CD14-positive monocyte (primary cell): Measurements from ENCODE around the gene YKT6. TPM values are rescaled to one million over a fixed set of nuclear protein-coding genes. Genes with fewer than 3 reads are reported as not detected.

Source experiments
- DNase-seq, 3 donors: peaks; one replicate each; pipeline ENCODE4 v3.0.0-alpha.2; 2011 to 2022
- H2AFZ ChIP-seq: 2 replicates; pipeline ENCODE4 v1.6.0; 2012; ENCODE audit warnings: mild to moderate bottlenecking, low read depth, low read length, inconsistent platforms; ENCODE audit not compliant: insufficient read depth, poor library complexity, severe bottlenecking
- H3K27ac ChIP-seq, 2 donors: 1 replicate in 1 of 2; 2 replicates in 1 of 2; pipeline ENCODE4 v1.5.1; 2012 to 2013; ENCODE audit warnings: low read length in 2 of 2, control low read depth in 1 of 2, inconsistent platforms in 1 of 2, low read depth in 1 of 2, mild to moderate bottlenecking in 1 of 2
- H3K27me3 ChIP-seq, 2 donors: one replicate each; pipeline versions ENCODE4 v1.6.0 to v1.6.1; 2011 to 2013; ENCODE audit warnings: low read length in 2 of 2; ENCODE audit not compliant: control insufficient read depth in 2 of 2, insufficient read depth in 2 of 2
- H3K36me3 ChIP-seq, 2 donors: replicated peaks in 1 of 2; 1 replicate in 1 of 2; 2 replicates in 1 of 2; pipeline versions ENCODE4 v1.5.1 to v1.6.1; 2012 to 2013; ENCODE audit warnings: low read length in 2 of 2, control low read depth in 1 of 2, inconsistent platforms in 1 of 2, mild to moderate bottlenecking in 1 of 2; ENCODE audit not compliant: insufficient read depth in 2 of 2, control insufficient read depth in 1 of 2
- H3K4me1 ChIP-seq, 2 donors: 1 replicate in 1 of 2; 2 replicates in 1 of 2; pipeline versions ENCODE4 v1.5.1 to v1.6.1; 2012 to 2013; ENCODE audit warnings: low read length in 2 of 2, control low read depth in 1 of 2, inconsistent platforms in 1 of 2, mild to moderate bottlenecking in 1 of 2, moderate library complexity in 1 of 2; ENCODE audit not compliant: insufficient read depth in 2 of 2, control insufficient read depth in 1 of 2
- H3K4me2 ChIP-seq: replicated peaks from 2 replicates; pipeline ENCODE3; 2012; ENCODE audit warnings: low read length, moderate library complexity, mild to moderate bottlenecking; ENCODE audit not compliant: poor library complexity, severe bottlenecking; ENCODE audit errors: extremely low read depth
- H3K4me3 ChIP-seq, 3 experiments: fragments of 200-600 bp in 1 of 3; sonication (generic) in 1 of 3; replicated peaks in 1 of 3; 1 replicate in 2 of 3; 2 replicates in 1 of 3; pipeline ENCODE4 v1.5.1; 2011 to 2013; ENCODE audit warnings: low read length in 3 of 3, mild to moderate bottlenecking in 3 of 3, control low read depth in 2 of 3, low read depth in 2 of 3, inconsistent platforms in 1 of 3, moderate library complexity in 1 of 3
- H3K79me2 ChIP-seq: 2 replicates; pipeline ENCODE4 v1.6.0; 2012; ENCODE audit warnings: mild to moderate bottlenecking, control low read depth, inconsistent platforms, low read length, moderate library complexity; ENCODE audit not compliant: insufficient read depth
- H3K9ac ChIP-seq: 2 replicates; pipeline ENCODE4 v1.6.0; 2017; ENCODE audit warnings: low read length, mild to moderate bottlenecking; ENCODE audit not compliant: insufficient read depth, poor library complexity, severe bottlenecking
- H3K9me3 ChIP-seq, 2 donors: replicated peaks in 1 of 2; 1 replicate in 1 of 2; 2 replicates in 1 of 2; pipeline versions ENCODE4 v1.5.1 to v1.6.1; 2012 to 2013; ENCODE audit warnings: low read length in 2 of 2, control low read depth in 1 of 2; ENCODE audit not compliant: control insufficient read depth in 1 of 2, insufficient read depth in 1 of 2
- H4K20me1 ChIP-seq: 2 replicates; pipeline ENCODE4 v1.6.0; 2012; ENCODE audit warnings: mild to moderate bottlenecking, low read length, control low read depth, moderate library complexity; ENCODE audit not compliant: insufficient read depth
- H3K27ac Mint-ChIP-seq, 7 donors: one replicate each; pipeline ENCODE4 v1.8.0; 2020; ENCODE audit warnings: mild to moderate bottlenecking in 7 of 7, mixed read lengths in 7 of 7, moderate library complexity in 6 of 7, inconsistent platforms in 2 of 7
- H3K27me3 Mint-ChIP-seq, 3 donors: one replicate each; pipeline ENCODE4 v1.8.0; 2021 to 2022; ENCODE audit warnings: low read depth in 3 of 3, mild to moderate bottlenecking in 3 of 3, mixed read lengths in 3 of 3, moderate library complexity in 3 of 3, inconsistent platforms in 1 of 3
- H3K36me3 Mint-ChIP-seq, 2 donors: one replicate each; pipeline ENCODE4 v1.8.0; 2020; ENCODE audit warnings: mixed read lengths in 2 of 2, inconsistent platforms in 1 of 2, mild to moderate bottlenecking in 1 of 2
- H3K4me1 Mint-ChIP-seq: one replicate; pipeline ENCODE4 v1.8.0; 2020; ENCODE audit warnings: mild to moderate bottlenecking, mixed read lengths
- H3K4me3 Mint-ChIP-seq, 2 donors: one replicate each; pipeline ENCODE4 v1.8.0; 2020; ENCODE audit warnings: mild to moderate bottlenecking in 2 of 2, mixed read lengths in 2 of 2, moderate library complexity in 1 of 2
- H3K9me3 Mint-ChIP-seq, 7 donors: one replicate each; pipeline ENCODE4 v1.8.0; 2020 to 2022; ENCODE audit warnings: mixed read lengths in 7 of 7, mild to moderate bottlenecking in 6 of 7, moderate library complexity in 6 of 7, inconsistent platforms in 2 of 7
- WGBS: methylation state at CpG from one replicate; pipeline ENCODE4 v1.1.5; 2013; ENCODE audit warnings: missing lambda C conversion rate; ENCODE audit not compliant: insufficient coverage; 5-methylcytosine and 5-hydroxymethylcytosine counted together
- intact Hi-C, 2 donors: fragments of 100-400 bp; cut with micrococcal nuclease; formaldehyde crosslinking; loops; one replicate each; pipeline versions ENCODE4 v1.15.0 to v1.15.1; 2023
- polyA plus RNA-seq, 3 donors: library from polyadenylated mRNA; depleted of rRNA in 1 of 3; unstranded in 2 of 3; stranded (reverse) in 1 of 3; fragments of 300-500 nt in 2 of 3; fragments of >200 nt in 1 of 3; fragmentation: Illumina TruSeq in 2 of 3; gene quantifications; 1 replicate in 2 of 3; 2 replicates in 1 of 3; pipeline ENCODE4 v1.2.3, GENCODE V29; 2012 to 2021
- TF ChIP-seq, protein P1 (sequence below): fragments of 200-600 bp; IDR thresholded peaks from one replicate; pipeline ENCODE4 v1.8.0; 2022; ENCODE audit warnings: antibody characterized with exemption, mild to moderate bottlenecking

Gene YKT6
- polyA plus RNA-seq, 3 donors: 26.4 to 45.7 (median 35.2) TPM

DNA sequence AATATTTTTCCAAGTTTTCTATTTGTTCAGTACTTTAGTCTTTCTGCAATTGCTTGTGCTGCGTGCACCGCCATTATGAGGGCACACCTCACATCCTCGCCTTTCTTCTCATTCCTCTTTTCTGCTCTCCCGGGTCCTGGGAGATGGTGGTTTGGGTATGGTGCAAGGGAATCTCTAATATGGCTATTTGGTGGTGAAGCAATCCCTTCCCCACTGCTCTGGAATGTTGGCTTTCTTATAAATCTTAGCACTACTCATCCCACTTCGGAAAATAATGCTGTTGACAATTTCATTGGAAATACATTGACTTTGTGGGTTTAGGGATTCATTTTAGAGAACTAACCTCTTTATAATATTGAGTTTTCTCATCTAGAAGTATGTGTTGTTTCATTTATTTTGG, 9.6 kb upstream of the YKT6 start:
- Histone ChIP-seq H3K79me2 (no peaks in the 10 kb centered on the region), H3K27me3 (no peaks in the 10 kb centered on the region), H3K4me1 (no peaks in the 10 kb centered on the region), H3K27ac (no peak overlapping the region), H2AFZ (no peak overlapping the region), H3K4me3 (no peak overlapping the region), H3K9ac (no peak overlapping the region), H3K9me3 (peaks cover 0 to 2% of the 10 kb centered on the region in 2 donors), H3K36me3 (no peaks in the 10 kb centered on the region), H3K4me2 (no peak overlapping the region), H4K20me1 (no peaks in the 10 kb centered on the region)
- Mint-ChIP-seq H3K36me3 (no peaks in the 10 kb centered on the region), H3K27me3 (peaks cover 7 to 14% (median 10%) of the 10 kb centered on the region in 3 donors), H3K4me3 (no peak overlapping the region), H3K4me1 (no peaks in the 10 kb centered on the region), H3K27ac (peak overlapping the region in 1 of 7 donors; percentile 13), H3K9me3 (peaks cover 0 to 10% (median 6%) of the 10 kb centered on the region in 7 donors)
- WGBS: no CpG with 5 or more reads among the region's 5 CpGs
- no peak for DNase-seq
- TF ChIP-seq, protein P1, sequence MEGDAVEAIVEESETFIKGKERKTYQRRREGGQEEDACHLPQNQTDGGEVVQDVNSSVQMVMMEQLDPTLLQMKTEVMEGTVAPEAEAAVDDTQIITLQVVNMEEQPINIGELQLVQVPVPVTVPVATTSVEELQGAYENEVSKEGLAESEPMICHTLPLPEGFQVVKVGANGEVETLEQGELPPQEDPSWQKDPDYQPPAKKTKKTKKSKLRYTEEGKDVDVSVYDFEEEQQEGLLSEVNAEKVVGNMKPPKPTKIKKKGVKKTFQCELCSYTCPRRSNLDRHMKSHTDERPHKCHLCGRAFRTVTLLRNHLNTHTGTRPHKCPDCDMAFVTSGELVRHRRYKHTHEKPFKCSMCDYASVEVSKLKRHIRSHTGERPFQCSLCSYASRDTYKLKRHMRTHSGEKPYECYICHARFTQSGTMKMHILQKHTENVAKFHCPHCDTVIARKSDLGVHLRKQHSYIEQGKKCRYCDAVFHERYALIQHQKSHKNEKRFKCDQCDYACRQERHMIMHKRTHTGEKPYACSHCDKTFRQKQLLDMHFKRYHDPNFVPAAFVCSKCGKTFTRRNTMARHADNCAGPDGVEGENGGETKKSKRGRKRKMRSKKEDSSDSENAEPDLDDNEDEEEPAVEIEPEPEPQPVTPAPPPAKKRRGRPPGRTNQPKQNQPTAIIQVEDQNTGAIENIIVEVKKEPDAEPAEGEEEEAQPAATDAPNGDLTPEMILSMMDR: no peak
- intact Hi-C loops: loop anchor here in 1 of 2 donors (10.0 kb wide), 1 partner anchor 56 kb away; no protein-coding TSS in a partner anchor

DNA sequence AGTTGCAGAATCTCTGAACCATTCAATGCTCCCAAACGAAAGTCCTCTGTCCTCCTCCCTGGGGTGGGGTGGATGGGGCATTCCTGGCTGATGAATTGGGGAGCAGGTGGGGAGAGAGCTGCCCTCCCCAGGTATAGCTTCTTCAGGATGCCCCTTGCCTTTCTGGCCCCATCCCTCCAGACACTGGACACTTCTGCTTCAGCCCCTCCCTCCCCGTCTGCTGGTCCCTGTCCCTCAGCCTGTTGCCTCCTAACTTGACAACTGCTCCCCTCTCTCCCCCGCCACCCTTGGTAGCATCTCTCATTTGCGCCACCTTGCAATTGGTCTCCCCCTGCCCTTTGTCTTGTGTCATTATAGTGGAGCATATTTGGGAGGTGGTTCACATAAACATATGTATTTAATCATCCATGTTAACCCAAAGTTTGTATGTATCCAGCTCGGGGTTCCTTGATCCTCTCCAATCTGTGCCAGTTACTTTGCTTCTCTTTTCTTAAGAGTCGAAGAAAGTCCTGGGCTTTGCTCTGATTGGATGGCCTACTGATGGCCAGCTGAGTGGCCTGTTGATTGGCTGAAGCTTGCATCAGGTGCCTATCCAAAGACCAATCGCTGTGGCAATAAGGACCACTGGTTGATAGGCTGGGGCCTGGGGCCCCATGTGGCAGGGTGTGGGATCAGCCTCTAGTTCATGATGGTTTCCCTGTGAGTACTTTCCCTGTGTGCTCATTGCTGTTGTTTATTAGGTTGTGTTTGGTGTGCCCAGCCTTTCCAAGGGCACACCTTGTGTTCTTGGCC, 7.6 kb upstream of the YKT6 start:
- DNase-seq: no peak
- Histone ChIP-seq H3K4me1 (no peaks in the 10 kb centered on the region), H3K36me3 (no peaks in the 10 kb centered on the region), H3K9ac (no peak overlapping the region), H2AFZ (no peak overlapping the region), H3K9me3 (peaks cover 0 to 2% of the 10 kb centered on the region in 2 donors), H4K20me1 (no peaks in the 10 kb centered on the region), H3K4me3 (no peak overlapping the region), H3K79me2 (no peaks in the 10 kb centered on the region), H3K4me2 (no peak overlapping the region), H3K27me3 (no peaks in the 10 kb centered on the region), H3K27ac (no peak overlapping the region)
- Mint-ChIP-seq H3K4me3 (no peak overlapping the region), H3K27me3 (peaks cover 9 to 11% (median 10%) of the 10 kb centered on the region in 3 donors), H3K9me3 (peaks cover 0 to 13% (median 6%) of the 10 kb centered on the region in 7 donors), H3K27ac (peak overlapping the region in 1 of 7 donors; percentile 66), H3K4me1 (no peaks in the 10 kb centered on the region), H3K36me3 (no peaks in the 10 kb centered on the region)
- intact Hi-C loops: loop anchor here in 1 of 2 donors (10.0 kb wide), 1 partner anchor 58 kb away; no protein-coding TSS in a partner anchor
- TF ChIP-seq, protein P1: no peak
- WGBS: 93% methylated on average over 2 of the region's 7 CpGs
